MCF 10A (cell line): ENCODE data around the gene FBXO10. TPM values are rescaled to one million over a fixed set of nuclear protein-coding genes. Genes with fewer than 3 reads are reported as not detected.
"Not testable (repeated sequence)": the region's sequence is repeated elsewhere in the genome, so short reads cannot be mapped to it uniquely, and the experiment has no call there.

Experiments
- BruUV-seq: library from RNA; stranded (reverse); fragments of 400-500 nt; replicated peaks from 2 replicates; lab custom pipeline; 2021; lab: Mats Ljungman, UMichigan
- CTCF ChIA-PET: fragments of 300-600 bp; sonication (Branson Sonifier 250); formaldehyde crosslinking; extraction: SDS; loops from one replicate; lab custom pipeline; 2021; ENCODE audit warnings: antibody characterized with exemption, inconsistent platforms; lab: Yijun Ruan, JAX
- POLR2A ChIA-PET: fragments of 300-600, 350-650 bp; sonication (Branson Sonifier 250); formaldehyde crosslinking; extraction: SDS; loops from one replicate; lab custom pipeline; 2020; ENCODE audit warnings: antibody characterized with exemption, inconsistent platforms; lab: Yijun Ruan, JAX
- DNase-seq: peaks from one replicate; pipeline ENCODE4 v3.0.0-alpha.2; 2018; ENCODE audit not compliant: unreplicated experiment
- H3K27ac Mint-ChIP-seq: one replicate; pipeline ENCODE4 v1.8.0; 2022; ENCODE audit warnings: mild to moderate bottlenecking, low read depth, mixed read lengths; ENCODE audit not compliant: unreplicated experiment
- H3K27me3 Mint-ChIP-seq: one replicate; pipeline ENCODE4 v1.8.0; 2022; ENCODE audit warnings: mixed read lengths; ENCODE audit not compliant: insufficient read depth, unreplicated experiment
- H3K36me3 Mint-ChIP-seq: one replicate; pipeline ENCODE4 v1.8.0; 2022; ENCODE audit warnings: mild to moderate bottlenecking, moderate library complexity, mixed read lengths; ENCODE audit not compliant: insufficient read depth, unreplicated experiment
- H3K4me1 Mint-ChIP-seq: one replicate; pipeline ENCODE4 v1.8.0; 2022; ENCODE audit warnings: mixed read lengths; ENCODE audit not compliant: insufficient read depth, unreplicated experiment
- H3K4me3 Mint-ChIP-seq: one replicate; pipeline ENCODE4 v1.8.0; 2022; ENCODE audit warnings: mild to moderate bottlenecking, moderate library complexity, mixed read lengths; ENCODE audit not compliant: unreplicated experiment
- H3K9me3 Mint-ChIP-seq: one replicate; pipeline ENCODE4 v1.8.0; 2022; ENCODE audit warnings: mixed read lengths; ENCODE audit not compliant: unreplicated experiment
- CTCF ChIP-seq: fragments of 200-600 bp; IDR thresholded peaks from one replicate; pipeline ENCODE4 v1.8.0; 2022; ENCODE audit warnings: antibody characterized with exemption, mild to moderate bottlenecking; ENCODE audit not compliant: unreplicated experiment
- intact Hi-C: fragments of 100-400 bp; cut with micrococcal nuclease; formaldehyde crosslinking; loops from 2 replicates; pipeline ENCODE4 v1.14.1; 2022
- total RNA-seq: library from RNA; stranded (reverse); gene quantifications from 2 replicates; pipeline ENCODE4 v1.2.3, GENCODE V29; 2022

The FBXO10 gene
- total RNA-seq, 1 experiment from 2014 or later, result 3.4 TPM

GRCh38 chr9:37476930-37477329, 99.2 kb downstream of the FBXO10 start:
- no peak for DNase-seq
- H3K27ac Mint-ChIP-seq, result no peak overlapping the region
- no peaks in the 10 kb centered on the region for H3K36me3 Mint-ChIP-seq
- BruUV-seq, result no TSS peak
- intact Hi-C loops, result no loop called here
- peaks cover 14% of the 10 kb centered on the region for H3K4me1 Mint-ChIP-seq
- no peaks in the 10 kb centered on the region for H3K9me3 Mint-ChIP-seq
- CTCF ChIA-PET, result no interaction called here
- no peak overlapping the region for H3K4me3 Mint-ChIP-seq
- H3K27me3 Mint-ChIP-seq, result no peaks in the 10 kb centered on the region
- POLR2A ChIA-PET, result interaction anchor here (0.9 kb wide), 1 partner anchor 11 kb away, joined by 4 read pairs; the partner anchor contains the start of gene ZBTB5
- no peak for TF ChIP-seq CTCF

- no TSS peak for BruUV-seq
- ChIA-PET POLR2A (interaction anchor here (1.2 kb wide), 1 partner anchor 8 kb away, joined by 7 read pairs; no protein-coding TSS in a partner anchor), CTCF (interaction anchor here (0.6 kb wide), 2 partner anchors 75 to 102 kb away, joined by 3 to 4 read pairs; partner anchors contain the start of gene FBXO10)
- H3K36me3 Mint-ChIP-seq, result no peaks in the 10 kb centered on the region
- H3K4me3 Mint-ChIP-seq, result no peak overlapping the region
- H3K27ac Mint-ChIP-seq, result no peak overlapping the region
- no peaks in the 10 kb centered on the region for H3K27me3 Mint-ChIP-seq
- TF ChIP-seq CTCF, result no peak
- DNase-seq, result no peak
- intact Hi-C loops, result no loop called here
- H3K4me1 Mint-ChIP-seq, result peaks cover 13% of the 10 kb centered on the region
- no peaks in the 10 kb centered on the region for H3K9me3 Mint-ChIP-seq
Measured at GRCh38 chr9:37474438-37474837, 101.7 kb downstream of the FBXO10 start.

- ChIA-PET CTCF (interaction anchor here (0.6 kb wide), 2 partner anchors 75 to 102 kb away, joined by 3 to 4 read pairs; partner anchors contain the start of gene FBXO10), POLR2A (interaction anchor here (0.6 to 1.2 kb wide), 2 partner anchors 8 to 102 kb away, joined by 3 to 7 read pairs; no protein-coding TSS in a partner anchor)
- H3K36me3 Mint-ChIP-seq, intact Hi-C loops, DNase-seq, H3K4me3 Mint-ChIP-seq, BruUV-seq, H3K9me3 Mint-ChIP-seq, H3K27ac Mint-ChIP-seq, H3K27me3 Mint-ChIP-seq: not testable (repeated sequence)
- peaks cover 13% of the 10 kb centered on the region for H3K4me1 Mint-ChIP-seq
Measured at GRCh38 chr9:37473982-37474381, 102.2 kb downstream of the FBXO10 start.

- CTCF ChIA-PET, result no interaction called here
- POLR2A ChIA-PET, result interaction anchor here (0.5 to 3.8 kb wide), 7 partner anchors 9 to 986 kb away, joined by 3 to 20 read pairs (median 10); partner anchors contain the start of gene POLR1E
Measured at GRCh38 chr9:37471942-37472684, 104.1 kb downstream of the FBXO10 start.

More at GRCh38 chr9:37471942-37472684, 104.1 kb downstream of the FBXO10 start:
- H3K27ac Mint-ChIP-seq, result peak overlapping the region; percentile 85
- H3K36me3 Mint-ChIP-seq, result no peaks in the 10 kb centered on the region
- no peaks in the 10 kb centered on the region for H3K27me3 Mint-ChIP-seq
- TSS peak; percentile 40 for BruUV-seq
- peaks cover 13% of the 10 kb centered on the region for H3K4me1 Mint-ChIP-seq
- H3K9me3 Mint-ChIP-seq, result no peaks in the 10 kb centered on the region
- peak overlapping the region; percentile 74 for H3K4me3 Mint-ChIP-seq
- DNase-seq, result peak; percentile 95
- TF ChIP-seq CTCF, result no peak
- intact Hi-C loops, result no loop called here
